Measurements from ENCODE around the gene DCTN3. TPM values are rescaled to one million over a fixed set of nuclear protein-coding genes. Genes with fewer than 3 reads are reported as not detected.

DCTN3 gene
- total RNA-seq, 3 donors from 2014 or later (not counting 1 experiment from before 2014, with no cell fraction given): 135 to 171 (median 147) TPM

- TF ChIP-seq, protein P1, sequence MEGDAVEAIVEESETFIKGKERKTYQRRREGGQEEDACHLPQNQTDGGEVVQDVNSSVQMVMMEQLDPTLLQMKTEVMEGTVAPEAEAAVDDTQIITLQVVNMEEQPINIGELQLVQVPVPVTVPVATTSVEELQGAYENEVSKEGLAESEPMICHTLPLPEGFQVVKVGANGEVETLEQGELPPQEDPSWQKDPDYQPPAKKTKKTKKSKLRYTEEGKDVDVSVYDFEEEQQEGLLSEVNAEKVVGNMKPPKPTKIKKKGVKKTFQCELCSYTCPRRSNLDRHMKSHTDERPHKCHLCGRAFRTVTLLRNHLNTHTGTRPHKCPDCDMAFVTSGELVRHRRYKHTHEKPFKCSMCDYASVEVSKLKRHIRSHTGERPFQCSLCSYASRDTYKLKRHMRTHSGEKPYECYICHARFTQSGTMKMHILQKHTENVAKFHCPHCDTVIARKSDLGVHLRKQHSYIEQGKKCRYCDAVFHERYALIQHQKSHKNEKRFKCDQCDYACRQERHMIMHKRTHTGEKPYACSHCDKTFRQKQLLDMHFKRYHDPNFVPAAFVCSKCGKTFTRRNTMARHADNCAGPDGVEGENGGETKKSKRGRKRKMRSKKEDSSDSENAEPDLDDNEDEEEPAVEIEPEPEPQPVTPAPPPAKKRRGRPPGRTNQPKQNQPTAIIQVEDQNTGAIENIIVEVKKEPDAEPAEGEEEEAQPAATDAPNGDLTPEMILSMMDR (IDR thresholded peaks at IDR 0.05): no peak
- Mint-ChIP-seq H3K9me3 (no peaks in the 10 kb centered on the region), H3K27me3 (ENCODE audit: low read depth in 2 of 2) (peaks cover 49 to 52% of the 10 kb centered on the region in 2 donors), H3K4me3 (peak within 1 kb of the TSS; percentile 86), H3K36me3 (peaks cover 8% of the 10 kb centered on the region), H3K27ac (peak within 1 kb of the TSS; percentile 1 to 51), H3K4me1 (peaks cover 16 to 21% of the 10 kb centered on the region in 2 donors)
- intact Hi-C loops (cut with micrococcal nuclease): no loop called here
- under 1% methylated on average over 69 of the region's 69 CpGs for WGBS (ENCODE audit: insufficient coverage)
- no peaks in the 10 kb centered on the region for H3K9me3 ChIP-seq (ENCODE audit: control insufficient read depth, insufficient read depth, low read length)
- ATAC-seq (peak; percentile 68 to 77 (median 71)), DNase-seq (peak; percentile 33 to 68)
- H3K4me1 ChIP-seq (ENCODE audit: control insufficient read depth, insufficient read depth, low read length): peaks cover 15% of the 10 kb centered on the region
- H3K27me3 ChIP-seq (ENCODE audit: control insufficient read depth, insufficient read depth, low read length): peaks cover 48% of the 10 kb centered on the region
- peak within 1 kb of the TSS; percentile 4 for H3K4me3 ChIP-seq (ENCODE audit: low read length)
- no peak within 1 kb of the TSS for H3K27ac ChIP-seq (ENCODE audit: low read length)
- no peaks in the 10 kb centered on the region for H3K36me3 ChIP-seq (ENCODE audit: control insufficient read depth, insufficient read depth, low read length)
Measured at GRCh38 chr9:34628656-34629490, 8.6 kb upstream of the DCTN3 start, which contains the start of gene ARID3C. Gene ARID3C (minus strand): TSS chr9:34629066. CDS start chr9:34628014, 1,052 bp downstream.

GRCh38 chr9:34627716-34628655 is 7.7 kb upstream of the DCTN3 start:
- no peak overlapping the region for H3K27ac ChIP-seq (ENCODE audit: low read length)
- intact Hi-C loops (cut with micrococcal nuclease): no loop called here

DNA sequence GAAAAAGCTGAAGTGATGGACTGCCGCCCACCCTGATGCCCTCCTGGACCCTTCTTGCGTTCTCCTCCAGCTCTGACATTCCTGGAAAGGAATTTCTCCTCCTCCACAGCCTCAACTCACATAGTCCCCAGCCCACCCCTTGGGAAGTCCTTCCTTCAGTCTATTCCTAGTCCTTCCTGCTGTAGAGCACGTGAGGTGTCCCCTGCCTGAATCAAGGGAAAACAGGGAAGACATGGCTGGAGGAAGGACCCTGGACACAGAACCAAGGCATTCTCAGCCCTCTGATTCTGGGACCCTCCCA is 4.8 kb upstream of the DCTN3 start:
- TF ChIP-seq, protein P1 (IDR thresholded peaks at IDR 0.05): no peak
- Histone ChIP-seq H3K9me3 (ENCODE audit: control insufficient read depth, insufficient read depth, low read length) (no peaks in the 10 kb centered on the region), H3K4me3 (ENCODE audit: low read length) (no peak overlapping the region), H3K36me3 (ENCODE audit: control insufficient read depth, insufficient read depth, low read length) (no peaks in the 10 kb centered on the region), H3K4me1 (ENCODE audit: control insufficient read depth, insufficient read depth, low read length) (peaks cover 31% of the 10 kb centered on the region), H3K27me3 (ENCODE audit: control insufficient read depth, insufficient read depth, low read length) (peaks cover 68% of the 10 kb centered on the region), H3K27ac (ENCODE audit: low read length) (no peak overlapping the region)
- H3K4me1 Mint-ChIP-seq: peaks cover 29 to 40% of the 10 kb centered on the region in 2 donors
- DNase-seq (no peak), ATAC-seq (no peak)
- no peak overlapping the region for H3K4me3 Mint-ChIP-seq
- H3K27ac Mint-ChIP-seq: no peak overlapping the region
- H3K36me3 Mint-ChIP-seq: peaks cover 8% of the 10 kb centered on the region
- no peaks in the 10 kb centered on the region for H3K9me3 Mint-ChIP-seq
- 79% methylated on average over 3 of the region's 3 CpGs for WGBS (ENCODE audit: insufficient coverage)
- H3K27me3 Mint-ChIP-seq (ENCODE audit: low read depth in 2 of 2): peaks cover 63 to 64% of the 10 kb centered on the region in 2 donors
- intact Hi-C loops (cut with micrococcal nuclease): no loop called here

More at GRCh38 chr9:34627716-34628655, 7.7 kb upstream of the DCTN3 start:
- peaks cover 8% of the 10 kb centered on the region for H3K36me3 Mint-ChIP-seq
- DNase-seq (no peak), ATAC-seq (peak in 1 of 3 donors; percentile 9)
- Histone ChIP-seq H3K36me3 (ENCODE audit: control insufficient read depth, insufficient read depth, low read length) (no peaks in the 10 kb centered on the region), H3K27me3 (ENCODE audit: control insufficient read depth, insufficient read depth, low read length) (peaks cover 54% of the 10 kb centered on the region), H3K4me1 (ENCODE audit: control insufficient read depth, insufficient read depth, low read length) (peaks cover 24% of the 10 kb centered on the region), H3K4me3 (ENCODE audit: low read length) (no peak overlapping the region), H3K9me3 (ENCODE audit: control insufficient read depth, insufficient read depth, low read length) (no peaks in the 10 kb centered on the region)
- H3K4me1 Mint-ChIP-seq: peaks cover 22 to 26% of the 10 kb centered on the region in 2 donors
- H3K27me3 Mint-ChIP-seq (ENCODE audit: low read depth in 2 of 2): peaks cover 55 to 58% of the 10 kb centered on the region in 2 donors
- TF ChIP-seq, protein P1 (IDR thresholded peaks at IDR 0.05): no peak
- no peaks in the 10 kb centered on the region for H3K9me3 Mint-ChIP-seq
- 34% methylated on average over 20 of the region's 20 CpGs for WGBS (ENCODE audit: insufficient coverage)
- peak overlapping the region; percentile 86 for H3K4me3 Mint-ChIP-seq
- H3K27ac Mint-ChIP-seq: peak overlapping the region; percentile 1 to 29

All from natural killer cell (primary cell).